HepG2 (cell line): ENCODE results near the gene FKBP8. TPM values are rescaled to one million over a fixed set of nuclear protein-coding genes. Genes with fewer than 3 reads are reported as not detected.

Experiments used
- CBX1 ChIP-seq: IDR thresholded peaks from one replicate; pipeline ENCODE4 v1.6.1; 2016; ENCODE audit warnings: antibody characterized with exemption, low read depth
- MIER3 ChIP-seq: IDR thresholded peaks from 2 replicates; pipeline ENCODE4 v1.6.1; 2016; ENCODE audit warnings: missing compliant biosample characterization, borderline replicate concordance
- NFYB ChIP-seq: sonication (generic); formaldehyde crosslinking; IDR thresholded peaks from 2 replicates; pipeline ENCODE4 v1.4.0; 2020; ENCODE audit warnings: missing genetic modification reagents
- RNF219 ChIP-seq: sonication (generic); formaldehyde crosslinking; IDR thresholded peaks from 2 replicates; pipeline ENCODE4 v1.5.0; 2020; ENCODE audit warnings: mild to moderate bottlenecking, missing genetic modification reagents
- SCMH1 ChIP-seq: sonication (generic); formaldehyde crosslinking; IDR thresholded peaks from 2 replicates; pipeline ENCODE4 v1.9.0; 2021; ENCODE audit warnings: missing genetic modification reagents, mild to moderate bottlenecking, borderline replicate concordance
- SMC3 ChIP-seq: IDR thresholded peaks from 2 replicates; pipeline ENCODE4 v1.6.1; 2011; ENCODE audit warnings: low read length, improper control_type of control experiment
- SOX13 ChIP-seq, 3 experiments: fragments of 450-650 bp in 1 of 3; sonication (generic) in 1 of 3; formaldehyde crosslinking in 1 of 3; IDR thresholded peaks in 2 of 3; conservative IDR thresholded peaks in 1 of 3; 2 replicates each; pipeline versions ENCODE4 v1.5.0 to v1.6.1; 2016 to 2020; ENCODE audit warnings: antibody characterized with exemption in 1 of 3, mild to moderate bottlenecking in 1 of 3, missing compliant biosample characterization in 1 of 3, missing genetic modification reagents in 1 of 3, moderate library complexity in 1 of 3
- ZNF143 ChIP-seq: sonication (generic); formaldehyde crosslinking; IDR thresholded peaks from 2 replicates; pipeline ENCODE4 v1.4.0; 2020; ENCODE audit warnings: missing genetic modification reagents
- ZNF335 ChIP-seq: sonication (generic); formaldehyde crosslinking; IDR thresholded peaks from 2 replicates; pipeline ENCODE4 v1.4.0; 2020; ENCODE audit warnings: missing genetic modification reagents
- ZNF367 ChIP-seq: sonication (generic); formaldehyde crosslinking; IDR thresholded peaks from 2 replicates; pipeline ENCODE4 v1.4.0; 2020; ENCODE audit warnings: missing genetic modification reagents, borderline replicate concordance
- ZNF451 ChIP-seq: sonication (generic); formaldehyde crosslinking; IDR thresholded peaks from 2 replicates; pipeline ENCODE4 v1.5.0; 2020; ENCODE audit warnings: mild to moderate bottlenecking, missing genetic modification reagents
- ZNF546 ChIP-seq: sonication (generic); formaldehyde crosslinking; conservative IDR thresholded peaks from 2 replicates; pipeline ENCODE4 v1.8.1; 2023; ENCODE audit warnings: mild to moderate bottlenecking, missing genetic modification reagents
- ZNF547 ChIP-seq: sonication (generic); formaldehyde crosslinking; IDR thresholded peaks from 2 replicates; pipeline ENCODE4 v1.5.1; 2020; ENCODE audit warnings: mild to moderate bottlenecking, missing genetic modification reagents
- ZNF782 ChIP-seq: sonication (generic); formaldehyde crosslinking; IDR thresholded peaks from 2 replicates; pipeline ENCODE4 v1.4.0; 2020; ENCODE audit warnings: missing genetic modification reagents, mild to moderate bottlenecking, borderline replicate concordance
- ZNF883 ChIP-seq: sonication (generic); formaldehyde crosslinking; IDR thresholded peaks from 2 replicates; pipeline ENCODE4 v1.5.1; 2020; ENCODE audit warnings: mild to moderate bottlenecking, missing genetic modification reagents; ENCODE audit errors: not compliant biosample characterization
- ZSCAN29 ChIP-seq: sonication (generic); formaldehyde crosslinking; conservative IDR thresholded peaks from 2 replicates; pipeline ENCODE4 v1.4.0; 2020; ENCODE audit warnings: mild to moderate bottlenecking, missing genetic modification reagents
- polyA plus RNA-seq, 8 experiments: library from polyadenylated mRNA; depleted of rRNA in 3 of 8; stranded (reverse) in 7 of 8; unstranded in 1 of 8; fragments of >200 nt; fragmentation: Illumina TruSeq in 4 of 8; extraction: Trizol in 4 of 8; gene quantifications; 2 replicates each; pipeline versions ENCODE4 v1.2.1 to v1.2.3, GENCODE V29; 2011 to 2016; ENCODE audit warnings: low read depth in 4 of 8, missing spikeins in 1 of 8, mixed read lengths in 1 of 8; ENCODE audit not compliant: insufficient read depth in 1 of 8
- total RNA-seq, 5 experiments: library from RNA; depleted of rRNA; stranded (reverse); fragments of >200 nt; fragmentation: Illumina TruSeq; extraction: Trizol; gene quantifications; 2 replicates each; pipeline ENCODE4 v1.2.3, GENCODE V29; 2016; ENCODE audit warnings: low read depth in 1 of 5
- TF ChIP-seq, protein P1 (sequence below): sonication (generic); formaldehyde crosslinking; IDR thresholded peaks from 2 replicates; pipeline ENCODE4 v1.5.0; 2020; ENCODE audit warnings: mild to moderate bottlenecking, missing genetic modification reagents, borderline replicate concordance

The FKBP8 gene
- total and polyA plus RNA-seq, 2 of the 13 experiments (the other 11 are each of a cell fraction or from before 2014, with no cell fraction given): 81.7 to 93.9 TPM

- TF ChIP-seq, protein P1, sequence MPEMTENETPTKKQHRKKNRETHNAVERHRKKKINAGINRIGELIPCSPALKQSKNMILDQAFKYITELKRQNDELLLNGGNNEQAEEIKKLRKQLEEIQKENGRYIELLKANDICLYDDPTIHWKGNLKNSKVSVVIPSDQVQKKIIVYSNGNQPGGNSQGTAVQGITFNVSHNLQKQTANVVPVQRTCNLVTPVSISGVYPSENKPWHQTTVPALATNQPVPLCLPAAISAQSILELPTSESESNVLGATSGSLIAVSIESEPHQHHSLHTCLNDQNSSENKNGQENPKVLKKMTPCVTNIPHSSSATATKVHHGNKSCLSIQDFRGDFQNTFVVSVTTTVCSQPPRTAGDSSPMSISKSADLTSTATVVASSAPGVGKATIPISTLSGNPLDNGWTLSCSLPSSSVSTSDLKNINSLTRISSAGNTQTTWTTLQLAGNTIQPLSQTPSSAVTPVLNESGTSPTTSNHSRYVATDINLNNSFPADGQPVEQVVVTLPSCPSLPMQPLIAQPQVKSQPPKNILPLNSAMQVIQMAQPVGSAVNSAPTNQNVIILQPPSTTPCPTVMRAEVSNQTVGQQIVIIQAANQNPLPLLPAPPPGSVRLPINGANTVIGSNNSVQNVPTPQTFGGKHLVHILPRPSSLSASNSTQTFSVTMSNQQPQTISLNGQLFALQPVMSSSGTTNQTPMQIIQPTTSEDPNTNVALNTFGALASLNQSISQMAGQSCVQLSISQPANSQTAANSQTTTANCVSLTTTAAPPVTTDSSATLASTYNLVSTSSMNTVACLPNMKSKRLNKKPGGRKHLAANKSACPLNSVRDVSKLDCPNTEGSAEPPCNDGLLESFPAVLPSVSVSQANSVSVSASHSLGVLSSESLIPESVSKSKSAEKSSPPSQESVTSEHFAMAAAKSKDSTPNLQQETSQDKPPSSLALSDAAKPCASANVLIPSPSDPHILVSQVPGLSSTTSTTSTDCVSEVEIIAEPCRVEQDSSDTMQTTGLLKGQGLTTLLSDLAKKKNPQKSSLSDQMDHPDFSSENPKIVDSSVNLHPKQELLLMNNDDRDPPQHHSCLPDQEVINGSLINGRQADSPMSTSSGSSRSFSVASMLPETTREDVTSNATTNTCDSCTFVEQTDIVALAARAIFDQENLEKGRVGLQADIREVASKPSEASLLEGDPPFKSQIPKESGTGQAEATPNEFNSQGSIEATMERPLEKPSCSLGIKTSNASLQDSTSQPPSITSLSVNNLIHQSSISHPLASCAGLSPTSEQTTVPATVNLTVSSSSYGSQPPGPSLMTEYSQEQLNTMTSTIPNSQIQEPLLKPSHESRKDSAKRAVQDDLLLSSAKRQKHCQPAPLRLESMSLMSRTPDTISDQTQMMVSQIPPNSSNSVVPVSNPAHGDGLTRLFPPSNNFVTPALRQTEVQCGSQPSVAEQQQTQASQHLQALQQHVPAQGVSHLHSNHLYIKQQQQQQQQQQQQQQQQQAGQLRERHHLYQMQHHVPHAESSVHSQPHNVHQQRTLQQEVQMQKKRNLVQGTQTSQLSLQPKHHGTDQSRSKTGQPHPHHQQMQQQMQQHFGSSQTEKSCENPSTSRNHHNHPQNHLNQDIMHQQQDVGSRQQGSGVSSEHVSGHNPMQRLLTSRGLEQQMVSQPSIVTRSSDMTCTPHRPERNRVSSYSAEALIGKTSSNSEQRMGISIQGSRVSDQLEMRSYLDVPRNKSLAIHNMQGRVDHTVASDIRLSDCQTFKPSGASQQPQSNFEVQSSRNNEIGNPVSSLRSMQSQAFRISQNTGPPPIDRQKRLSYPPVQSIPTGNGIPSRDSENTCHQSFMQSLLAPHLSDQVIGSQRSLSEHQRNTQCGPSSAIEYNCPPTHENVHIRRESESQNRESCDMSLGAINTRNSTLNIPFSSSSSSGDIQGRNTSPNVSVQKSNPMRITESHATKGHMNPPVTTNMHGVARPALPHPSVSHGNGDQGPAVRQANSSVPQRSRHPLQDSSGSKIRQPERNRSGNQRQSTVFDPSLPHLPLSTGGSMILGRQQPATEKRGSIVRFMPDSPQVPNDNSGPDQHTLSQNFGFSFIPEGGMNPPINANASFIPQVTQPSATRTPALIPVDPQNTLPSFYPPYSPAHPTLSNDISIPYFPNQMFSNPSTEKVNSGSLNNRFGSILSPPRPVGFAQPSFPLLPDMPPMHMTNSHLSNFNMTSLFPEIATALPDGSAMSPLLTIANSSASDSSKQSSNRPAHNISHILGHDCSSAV (CRISPR knock-in tag): peak; percentile 93; the same call in 1 of the 2 replicates
- TF ChIP-seq ZNF367 (CRISPR knock-in tag) (no peak), ZSCAN29 (CRISPR knock-in tag) (peak; percentile 49; the same call in 1 of the 2 replicates), SOX13 (IDR thresholded peaks at IDR 0.05) (no peak), SOX13 (CRISPR knock-in tag; conservative IDR thresholded peaks at IDR 0.05 in 1 of 2, IDR thresholded peaks at IDR 0.05 in 1 of 2) (peak in 1 of 2 experiments; percentile 55; a peak in 1 of 4 replicates), ZNF547 (CRISPR knock-in tag) (peak; percentile 82), ZNF546 (CRISPR knock-in tag) (peak; percentile 88; the same call in 1 of the 2 replicates), SCMH1 (no peak), CBX1 (peak; percentile 84), ZNF451 (CRISPR knock-in tag) (peak; percentile 78; the same call in 1 of the 2 replicates), ZNF883 (CRISPR knock-in tag) (peak; percentile 74), SMC3 (no peak), ZNF782 (no peak; the same call in 1 of the 2 replicates), RNF219 (CRISPR knock-in tag) (no peak), ZNF143 (CRISPR knock-in tag) (peak; percentile 66; the same call in 1 of the 2 replicates), ZNF335 (CRISPR knock-in tag) (peak; percentile 83; the same call in 1 of the 2 replicates), MIER3 (CRISPR knock-in tag) (peak; percentile 81; the same call in 1 of the 2 replicates), NFYB (CRISPR knock-in tag) (peak; percentile 65)
These were observed 28.4 kb upstream of the FKBP8 start, which contains the start of gene UBA52 (continued) for GRCh38 chr19:18571564-18572344.
